Measurements from ENCODE around the gene PIKFYVE.
A peak's percentile ranks its signal among the peaks of the same experiment; 100 is the strongest.

The PIKFYVE gene

DNA sequence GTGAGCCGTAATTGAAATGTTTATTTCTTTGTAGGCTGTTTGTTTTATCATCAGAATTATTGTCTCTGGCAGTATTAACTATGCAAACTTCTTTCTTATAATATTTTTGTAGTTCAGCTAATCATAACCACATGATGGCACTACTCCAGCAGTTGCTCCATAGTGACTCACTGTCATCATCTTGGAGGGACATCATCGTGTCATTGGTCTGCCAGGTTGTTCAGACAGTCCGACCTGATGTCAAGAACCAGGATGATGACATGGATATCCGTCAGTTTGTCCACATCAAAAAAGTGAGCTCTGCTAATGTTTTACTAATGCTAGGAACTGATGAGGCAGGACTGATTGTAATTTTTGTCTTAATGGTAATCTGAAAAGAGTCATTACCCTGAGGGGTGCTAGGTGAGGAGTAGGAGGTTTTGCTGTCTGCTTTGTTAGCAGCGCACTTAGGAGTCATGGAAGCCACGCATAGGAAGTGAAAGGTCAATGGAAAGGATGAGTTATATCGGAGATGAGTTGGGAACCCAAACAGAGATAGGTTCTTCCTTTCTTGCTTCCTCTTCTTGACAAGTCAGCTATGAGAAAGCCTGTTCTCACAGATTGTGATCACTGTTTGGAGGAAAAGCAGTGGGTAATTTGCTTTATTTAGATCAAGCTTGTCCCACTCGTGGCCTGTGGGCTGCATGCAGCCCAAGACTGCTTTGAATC is 49.2 kb downstream of the PIKFYVE start:
- TF ChIP-seq, protein P1, sequence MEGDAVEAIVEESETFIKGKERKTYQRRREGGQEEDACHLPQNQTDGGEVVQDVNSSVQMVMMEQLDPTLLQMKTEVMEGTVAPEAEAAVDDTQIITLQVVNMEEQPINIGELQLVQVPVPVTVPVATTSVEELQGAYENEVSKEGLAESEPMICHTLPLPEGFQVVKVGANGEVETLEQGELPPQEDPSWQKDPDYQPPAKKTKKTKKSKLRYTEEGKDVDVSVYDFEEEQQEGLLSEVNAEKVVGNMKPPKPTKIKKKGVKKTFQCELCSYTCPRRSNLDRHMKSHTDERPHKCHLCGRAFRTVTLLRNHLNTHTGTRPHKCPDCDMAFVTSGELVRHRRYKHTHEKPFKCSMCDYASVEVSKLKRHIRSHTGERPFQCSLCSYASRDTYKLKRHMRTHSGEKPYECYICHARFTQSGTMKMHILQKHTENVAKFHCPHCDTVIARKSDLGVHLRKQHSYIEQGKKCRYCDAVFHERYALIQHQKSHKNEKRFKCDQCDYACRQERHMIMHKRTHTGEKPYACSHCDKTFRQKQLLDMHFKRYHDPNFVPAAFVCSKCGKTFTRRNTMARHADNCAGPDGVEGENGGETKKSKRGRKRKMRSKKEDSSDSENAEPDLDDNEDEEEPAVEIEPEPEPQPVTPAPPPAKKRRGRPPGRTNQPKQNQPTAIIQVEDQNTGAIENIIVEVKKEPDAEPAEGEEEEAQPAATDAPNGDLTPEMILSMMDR (IDR thresholded peaks at IDR 0.05; ENCODE audit: low read depth, low read length), result no peak
- H3K4me3 ChIP-seq (ENCODE audit: low read depth, low read length), result no peak overlapping the region
- in situ Hi-C loops (cut with HindIII; ENCODE audit: low sequenced_read_pairs), result no loop called here
- DNase-seq (ENCODE audit: low read depth, low spot score), result peak; percentile 22

DNA sequence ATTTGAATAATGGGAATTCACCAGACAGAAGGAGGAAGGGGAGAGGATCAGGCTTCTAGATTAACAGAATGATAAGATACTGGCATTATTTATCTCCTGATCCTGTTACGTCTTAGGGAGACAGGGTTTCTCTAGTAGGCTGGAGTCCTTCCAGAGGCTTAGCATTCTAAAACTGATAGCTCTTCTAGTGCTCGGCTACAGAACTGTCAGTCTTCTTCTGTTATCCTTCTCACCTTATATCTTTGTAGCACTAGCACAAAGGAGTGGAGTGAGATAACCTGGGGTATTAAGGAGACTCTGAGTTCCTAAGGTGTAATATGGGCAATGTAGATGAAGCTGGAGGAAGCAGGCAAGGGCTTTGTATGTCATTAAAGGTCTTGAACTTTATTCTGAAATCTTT is 52.1 kb downstream of the PIKFYVE start:
- H3K4me3 ChIP-seq (ENCODE audit: low read depth, low read length), result no peak overlapping the region
- TF ChIP-seq, protein P1 (IDR thresholded peaks at IDR 0.05; ENCODE audit: low read depth, low read length), result no peak
- DNase-seq (ENCODE audit: low read depth, low spot score), result no peak
- in situ Hi-C loops (cut with HindIII; ENCODE audit: low sequenced_read_pairs), result no loop called here

DNA sequence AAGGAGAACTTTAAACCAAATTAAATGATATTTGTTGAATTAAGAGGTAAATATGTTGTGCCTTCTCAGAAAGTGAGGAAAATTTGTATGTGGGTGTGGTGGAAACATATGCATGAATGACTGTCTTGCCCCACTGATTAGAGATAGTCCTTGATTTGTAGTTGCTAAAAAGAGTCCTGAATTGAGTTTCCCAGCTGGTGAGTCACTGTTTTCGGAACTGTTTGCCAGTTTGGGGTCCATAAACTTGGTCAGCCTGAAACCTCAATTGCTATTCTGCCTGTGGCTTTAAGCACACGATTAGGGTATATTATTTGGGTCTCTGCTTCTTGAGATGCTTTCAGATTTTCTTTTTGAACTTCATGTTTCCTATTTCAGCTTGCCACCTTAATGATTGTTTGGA is 53.3 kb downstream of the PIKFYVE start:
- TF ChIP-seq, protein P1 (IDR thresholded peaks at IDR 0.05; ENCODE audit: low read depth, low read length), result no peak
- in situ Hi-C loops (cut with HindIII; ENCODE audit: low sequenced_read_pairs), result no loop called here
- no peak overlapping the region for H3K4me3 ChIP-seq (ENCODE audit: low read depth, low read length)
- peak; percentile 42 for DNase-seq (ENCODE audit: low read depth, low spot score)

DNA sequence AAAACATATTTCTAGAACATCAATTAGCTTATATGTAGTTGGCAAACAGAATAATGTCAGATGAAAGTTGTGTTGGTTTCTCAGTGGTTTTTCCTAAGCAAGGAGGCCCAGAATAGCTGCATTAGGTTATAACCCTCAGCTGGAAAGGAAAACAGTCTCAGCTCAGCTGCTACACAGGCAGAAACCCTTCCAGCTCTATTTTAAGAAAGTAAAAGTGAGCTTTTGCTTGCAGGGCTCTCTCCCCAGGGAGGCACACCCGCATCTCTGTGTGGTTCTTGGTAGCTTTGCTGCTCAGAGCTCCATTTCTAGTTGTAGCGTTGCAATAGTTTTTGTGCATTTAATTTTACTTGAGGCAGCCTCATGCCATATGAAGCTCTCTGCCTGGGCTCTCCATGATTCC is 54.6 kb downstream of the PIKFYVE start:
- TF ChIP-seq, protein P1 (IDR thresholded peaks at IDR 0.05; ENCODE audit: low read depth, low read length), result no peak
- in situ Hi-C loops (cut with HindIII; ENCODE audit: low sequenced_read_pairs), result no loop called here
- peak; percentile 69 for DNase-seq (ENCODE audit: low read depth, low spot score)
- no peak overlapping the region for H3K4me3 ChIP-seq (ENCODE audit: low read depth, low read length)

DNA sequence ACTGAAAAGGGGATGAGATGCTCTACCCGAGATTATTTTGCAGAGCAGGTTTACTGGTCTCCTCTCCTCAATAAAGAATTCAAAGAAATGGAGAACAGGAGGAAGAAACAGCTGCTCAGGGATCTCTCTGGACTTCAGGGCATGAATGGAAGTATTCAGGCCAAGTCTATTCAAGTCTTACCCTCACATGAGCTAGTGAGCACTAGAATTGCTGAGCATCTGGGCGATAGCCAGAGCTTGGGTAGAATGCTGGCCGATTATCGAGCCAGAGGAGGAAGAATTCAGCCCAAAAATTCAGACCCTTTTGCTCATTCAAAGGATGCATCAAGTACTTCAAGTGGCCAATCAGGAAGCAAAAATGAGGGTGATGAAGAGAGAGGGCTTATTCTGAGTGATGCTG is 60.0 kb downstream of the PIKFYVE start:
- TF ChIP-seq, protein P1 (IDR thresholded peaks at IDR 0.05; ENCODE audit: low read depth, low read length), result no peak
- in situ Hi-C loops (cut with HindIII; ENCODE audit: low sequenced_read_pairs), result no loop called here
- DNase-seq (ENCODE audit: low read depth, low spot score), result no peak
- no peak overlapping the region for H3K4me3 ChIP-seq (ENCODE audit: low read depth, low read length)

DNA sequence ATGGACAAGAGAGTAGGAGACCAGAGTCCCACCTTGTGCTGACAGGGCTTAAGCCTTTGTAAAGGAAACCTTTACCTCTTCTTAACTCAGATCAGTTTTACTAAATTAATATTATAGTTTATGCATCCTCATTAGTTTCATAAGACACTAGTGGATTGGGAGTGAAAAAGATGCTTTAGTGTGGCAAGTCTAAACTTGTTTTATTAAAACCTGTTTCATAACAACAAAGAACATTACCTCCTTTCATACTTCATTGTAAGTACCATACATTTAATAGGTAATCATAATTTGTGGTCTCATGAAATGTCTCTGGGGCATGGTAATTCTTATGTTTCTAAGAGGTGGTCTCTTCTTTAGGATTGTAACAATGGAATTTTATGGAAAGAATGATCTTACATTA is 63.4 kb downstream of the PIKFYVE start:
- in situ Hi-C loops (cut with HindIII; ENCODE audit: low sequenced_read_pairs), result no loop called here

More for the DNA sequence above, 63.4 kb downstream of the PIKFYVE start:
- H3K4me3 ChIP-seq (ENCODE audit: low read depth, low read length), result no peak overlapping the region
- DNase-seq (ENCODE audit: low read depth, low spot score), result no peak
- TF ChIP-seq, protein P1 (IDR thresholded peaks at IDR 0.05; ENCODE audit: low read depth, low read length), result no peak
